ENCODE results near the gene GALNT12. TPM values are rescaled to one million over a fixed set of nuclear protein-coding genes. Genes with fewer than 3 reads are reported as not detected.

GALNT12 gene
- total and polyA plus RNA-seq, 8 donors, result 9.0 to 212 (median 41.8) TPM

- intact Hi-C loops (cut with DNase I; ENCODE audit: low total_unique reads), result no loop called here
- peak in 1 of 2 donors; percentile 64 for DNase-seq
- Histone ChIP-seq H3K27ac (peak overlapping the region; percentile 77 to 85 (median 83)), H3K27me3 (peaks cover 0 to 9% (median 0%) of the 10 kb centered on the region in 3 donors), H3K4me1 (peaks cover 38 to 76% (median 61%) of the 10 kb centered on the region in 4 donors), H3K9me3 (no peaks in the 10 kb centered on the region), H3K36me3 (no peaks in the 10 kb centered on the region), H3K4me3 (peak overlapping the region; percentile 53 to 78 (median 60))
- TF ChIP-seq CTCF (IDR thresholded peaks at IDR 0.05), result no peak
- no peak for TF ChIP-seq EP300 (IDR thresholded peaks at IDR 0.05)
- TF ChIP-seq POLR2A (IDR thresholded peaks at IDR 0.05), result no peak
- no peak for TF ChIP-seq POLR2AphosphoS5 (IDR thresholded peaks at IDR 0.05)
- 28 to 79% (median 44%) methylated on average over 2 of the region's 2 CpGs for WGBS, 5 donors
These were observed 1.4 kb downstream of the GALNT12 start for GRCh38 chr9:98808875-98809274.

GRCh38 chr9:98809311-98810101, 2.0 kb downstream of the GALNT12 start:
- H3K36me3 ChIP-seq, result no peaks in the 10 kb centered on the region
- intact Hi-C loops (cut with DNase I; ENCODE audit: low total_unique reads), result no loop called here
- no peak for TF ChIP-seq POLR2A (IDR thresholded peaks at IDR 0.05)
- TF ChIP-seq POLR2AphosphoS5 (IDR thresholded peaks at IDR 0.05), result peak in 1 of 3 donors; percentile 70
- H3K4me3 ChIP-seq, result peak overlapping the region; percentile 53 to 78 (median 60)
- H3K27ac ChIP-seq, result peak overlapping the region; percentile 77 to 85 (median 83)
- peaks cover 38 to 69% (median 55%) of the 10 kb centered on the region in 4 donors for H3K4me1 ChIP-seq
- WGBS, 5 donors, result 43 to 68% (median 56%) methylated on average over 9 of the region's 9 CpGs
- DNase-seq, result peak in 1 of 2 donors; percentile 87
- H3K27me3 ChIP-seq, result peaks cover 0 to 9% (median 0%) of the 10 kb centered on the region in 3 donors
- no peaks in the 10 kb centered on the region for H3K9me3 ChIP-seq

- Histone ChIP-seq H3K27ac (peak overlapping the region; percentile 52 to 85 (median 83)), H3K4me1 (peaks cover 35 to 62% (median 49%) of the 10 kb centered on the region in 4 donors), H3K36me3 (no peaks in the 10 kb centered on the region), H3K9me3 (no peaks in the 10 kb centered on the region), H3K4me3 (no peak overlapping the region), H3K27me3 (peaks cover 0 to 9% (median 0%) of the 10 kb centered on the region in 3 donors)
- TF ChIP-seq CTCF (IDR thresholded peaks at IDR 0.05) (no peak), POLR2AphosphoS5 (IDR thresholded peaks at IDR 0.05) (no peak), POLR2A (IDR thresholded peaks at IDR 0.05) (no peak), EP300 (IDR thresholded peaks at IDR 0.05) (no peak)
- intact Hi-C loops (cut with DNase I; ENCODE audit: low total_unique reads), result no loop called here
- 47 to 52% (median 49%) methylated on average over 3 of the region's 3 CpGs for WGBS, 5 donors
- no peak for DNase-seq
These were observed 2.8 kb downstream of the GALNT12 start for GRCh38 chr9:98810102-98810842.

- DNase-seq, result peak in 1 of 2 donors; percentile 42
- peak overlapping the region in 4 of 5 donors; percentile 16 to 85 (median 84) for H3K27ac ChIP-seq
- 40 to 59% (median 52%) methylated on average over 2 of the region's 2 CpGs for WGBS, 5 donors
These were observed 3.7 kb downstream of the GALNT12 start for GRCh38 chr9:98811051-98811650.

More at GRCh38 chr9:98811051-98811650, 3.7 kb downstream of the GALNT12 start:
- no peaks in the 10 kb centered on the region for H3K36me3 ChIP-seq
- no peak overlapping the region for H3K4me3 ChIP-seq
- no peak for TF ChIP-seq CTCF (IDR thresholded peaks at IDR 0.05)
- TF ChIP-seq POLR2AphosphoS5 (IDR thresholded peaks at IDR 0.05), result no peak
- TF ChIP-seq POLR2A (IDR thresholded peaks at IDR 0.05), result no peak
- TF ChIP-seq EP300 (IDR thresholded peaks at IDR 0.05), result no peak
- H3K9me3 ChIP-seq, result no peaks in the 10 kb centered on the region
- peaks cover 0 to 9% (median 0%) of the 10 kb centered on the region in 3 donors for H3K27me3 ChIP-seq
- intact Hi-C loops (cut with DNase I; ENCODE audit: low total_unique reads), result no loop called here
- H3K4me1 ChIP-seq, result peaks cover 28 to 53% (median 40%) of the 10 kb centered on the region in 4 donors
